Liver (tissue), 9 donors: ENCODE results near the gene SPATS2L. TPM values are rescaled to one million over a fixed set of nuclear protein-coding genes. Genes with fewer than 3 reads are reported as not detected.

Experiments used
- DNase-seq: peaks from one replicate; pipeline ENCODE4 v3.0.0-alpha.2; 2017; ENCODE audit warnings: low spot score
- H3K27ac ChIP-seq, 2 donors: one replicate each; pipeline ENCODE4 v1.7.0; 2013; ENCODE audit warnings: inconsistent platforms in 2 of 2, low read length in 2 of 2, control low read depth in 1 of 2, low read depth in 1 of 2, mild to moderate bottlenecking in 1 of 2
- H3K27me3 ChIP-seq, 4 donors: one replicate each; pipeline versions ENCODE4 v1.6.1 to v1.7.0; 2013; ENCODE audit warnings: low read length in 3 of 4, inconsistent platforms in 1 of 4, mild to moderate bottlenecking in 1 of 4, moderate library complexity in 1 of 4; ENCODE audit not compliant: control insufficient read depth in 4 of 4, insufficient read depth in 4 of 4
- H3K36me3 ChIP-seq, 4 donors: one replicate each; pipeline versions ENCODE4 v1.6.1 to v1.7.0; 2013; ENCODE audit warnings: low read length in 3 of 4, mild to moderate bottlenecking in 3 of 4, low read depth in 1 of 4, moderate library complexity in 1 of 4; ENCODE audit not compliant: control insufficient read depth in 4 of 4, insufficient read depth in 3 of 4
- H3K4me1 ChIP-seq, 4 donors: one replicate each; pipeline versions ENCODE4 v1.6.1 to v1.7.0; 2013; ENCODE audit warnings: low read length in 3 of 4, mild to moderate bottlenecking in 3 of 4, moderate library complexity in 1 of 4; ENCODE audit not compliant: control insufficient read depth in 4 of 4, insufficient read depth in 4 of 4
- H3K4me3 ChIP-seq, 3 donors: one replicate each; pipeline versions ENCODE4 v1.6.1 to v1.7.0; 2013; ENCODE audit warnings: low read length in 3 of 3, control low read depth in 1 of 3, low read depth in 1 of 3, mild to moderate bottlenecking in 1 of 3
- H3K9ac ChIP-seq, 2 donors: one replicate each; pipeline ENCODE4 v1.7.0; 2013; ENCODE audit warnings: low read length in 2 of 2, mild to moderate bottlenecking in 2 of 2, moderate library complexity in 2 of 2, control low read depth in 1 of 2, low read depth in 1 of 2
- H3K9me3 ChIP-seq, 4 donors: one replicate each; pipeline versions ENCODE4 v1.6.1 to v1.7.0; 2013; ENCODE audit warnings: low read length in 3 of 4; ENCODE audit not compliant: control insufficient read depth in 4 of 4
- EGR1 ChIP-seq, 2 donors: IDR thresholded peaks; 2 replicates each; pipeline ENCODE4 v1.6.1; 2016 to 2018; ENCODE audit warnings: antibody characterized with exemption in 2 of 2, low read depth in 2 of 2
- FOXA1 ChIP-seq: IDR thresholded peaks from 2 replicates; pipeline ENCODE4 v1.6.1; 2016; ENCODE audit warnings: antibody characterized with exemption
- FOXA2 ChIP-seq: IDR thresholded peaks from 2 replicates; pipeline ENCODE4 v1.6.1; 2016; ENCODE audit warnings: antibody characterized with exemption
- GABPA ChIP-seq, 2 donors: IDR thresholded peaks in 1 of 2; conservative IDR thresholded peaks in 1 of 2; 2 replicates each; pipeline ENCODE4 v1.6.1; 2016; ENCODE audit warnings: antibody characterized with exemption in 2 of 2, mild to moderate bottlenecking in 1 of 2, moderate library complexity in 1 of 2
- HNF4A ChIP-seq, 2 donors: conservative IDR thresholded peaks; 2 replicates each; pipeline ENCODE4 v1.6.1; 2016; ENCODE audit warnings: antibody characterized with exemption in 2 of 2, mild to moderate bottlenecking in 2 of 2
- HNF4G ChIP-seq: IDR thresholded peaks from 2 replicates; pipeline ENCODE4 v1.6.1; 2016; ENCODE audit warnings: antibody characterized with exemption
- JUND ChIP-seq, 2 donors: IDR thresholded peaks; 2 replicates each; pipeline ENCODE4 v1.6.1; 2016; ENCODE audit warnings: antibody characterized with exemption in 2 of 2
- MAX ChIP-seq: IDR thresholded peaks from 2 replicates; pipeline ENCODE4 v1.6.1; 2016; ENCODE audit warnings: antibody characterized with exemption
- NR2F2 ChIP-seq: IDR thresholded peaks from 2 replicates; pipeline ENCODE4 v1.6.1; 2016; ENCODE audit warnings: antibody characterized with exemption
- RAD21 ChIP-seq, 2 donors: IDR thresholded peaks; 2 replicates each; pipeline ENCODE4 v1.6.1; 2016; ENCODE audit warnings: antibody characterized with exemption in 2 of 2, mild to moderate bottlenecking in 2 of 2
- REST ChIP-seq: IDR thresholded peaks from 2 replicates; pipeline ENCODE4 v1.6.1; 2016; ENCODE audit warnings: antibody characterized with exemption, mild to moderate bottlenecking
- RXRA ChIP-seq, 2 donors: IDR thresholded peaks; 2 replicates each; pipeline ENCODE4 v1.6.1; 2017 to 2018; ENCODE audit warnings: antibody characterized with exemption in 2 of 2, mild to moderate bottlenecking in 1 of 2
- SP1 ChIP-seq: IDR thresholded peaks from 2 replicates; pipeline ENCODE4 v1.6.1; 2018; ENCODE audit warnings: antibody characterized with exemption, mild to moderate bottlenecking
- TAF1 ChIP-seq: conservative IDR thresholded peaks from 2 replicates; pipeline ENCODE4 v1.6.1; 2016; ENCODE audit warnings: antibody characterized with exemption, mild to moderate bottlenecking
- YY1 ChIP-seq: IDR thresholded peaks from 2 replicates; pipeline ENCODE4 v1.6.1; 2016; ENCODE audit warnings: antibody characterized with exemption, mild to moderate bottlenecking
- ZBTB33 ChIP-seq: IDR thresholded peaks from 2 replicates; pipeline ENCODE4 v1.6.1; 2016; ENCODE audit warnings: antibody characterized with exemption
- WGBS: extraction: QIAGEN DNeasy Blood & Tissue Kit; methylation state at CpG from one replicate; pipeline ENCODE4 v1.1.7; 2013; 5-methylcytosine and 5-hydroxymethylcytosine counted together
- polyA plus RNA-seq, 2 donors: library from polyadenylated mRNA; stranded (reverse) in 1 of 2; unstranded in 1 of 2; fragments of 200-250 nt in 1 of 2; fragments of >200 nt in 1 of 2; fragmentation: Nextera tagmentation in 1 of 2; extraction: Ambion mirVana in 1 of 2; gene quantifications; one replicate each; pipeline versions ENCODE4 v1.2.1 to v1.2.3, GENCODE V29; 2013 to 2015
- total RNA-seq, 2 donors: library from RNA; depleted of rRNA; stranded (reverse); fragments of >200 nt; gene quantifications; one replicate each; pipeline ENCODE4 v1.2.3, GENCODE V29; 2014
- TF ChIP-seq, protein P1 (sequence below): IDR thresholded peaks from 2 replicates; pipeline ENCODE4 v1.6.1; 2016; ENCODE audit warnings: antibody characterized with exemption
- TF ChIP-seq, protein P2 (sequence below): fragments of 150-350 bp; IDR thresholded peaks from 2 replicates; pipeline ENCODE4 v1.5.1; 2017; ENCODE audit warnings: improper control_type of control experiment, low read depth, low read length; ENCODE audit not compliant: missing input control
- donor health status: healthy.
- donor health status: healthy.
- donor health status: healthy.
- donor health status: healthy.
- donor health status: healthy.

The SPATS2L gene
- total and polyA plus RNA-seq, 4 donors = 31.4 to 49.9 (median 42.4) TPM

DNA sequence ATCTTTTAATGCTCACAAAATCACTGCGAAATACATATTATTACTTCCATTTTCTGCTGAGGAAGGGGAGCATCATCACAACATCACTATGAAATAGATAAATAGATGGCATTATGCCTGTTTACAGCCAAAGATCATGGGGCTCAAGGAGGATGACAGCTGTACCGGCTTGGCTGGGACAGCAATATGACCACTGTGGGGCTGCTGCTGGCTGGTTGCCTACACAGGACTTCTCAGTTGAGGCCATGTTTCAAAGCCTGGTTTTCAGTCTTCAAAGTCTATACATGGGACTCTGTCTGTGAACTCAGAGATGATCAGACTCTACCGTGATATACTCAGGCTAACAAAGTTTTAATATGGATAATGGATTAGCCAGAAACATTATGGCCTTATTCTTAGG lies 58.7 kb downstream of the SPATS2L start:
- Histone ChIP-seq H3K4me3 (no peak overlapping the region), H3K27ac (peak overlapping the region in 1 of 2 donors; percentile 3), H3K9me3 (no peaks in the 10 kb centered on the region), H3K4me1 (peaks cover 4 to 31% (median 20%) of the 10 kb centered on the region in 4 donors), H3K36me3 (no peaks in the 10 kb centered on the region), H3K27me3 (no peaks in the 10 kb centered on the region), H3K9ac (no peak overlapping the region)
- no peak for DNase-seq
- TF ChIP-seq FOXA2 = no peak
- TF ChIP-seq TAF1 = no peak
- TF ChIP-seq HNF4A (conservative IDR thresholded peaks at IDR 0.05) = no peak
- TF ChIP-seq YY1 = no peak
- no peak for TF ChIP-seq RXRA (IDR thresholded peaks at IDR 0.05)
- TF ChIP-seq JUND (IDR thresholded peaks at IDR 0.05) = no peak
- TF ChIP-seq RAD21 (IDR thresholded peaks at IDR 0.05) = no peak
- TF ChIP-seq REST = no peak
- 61% methylated on average over 3 of the region's 3 CpGs for WGBS

DNA sequence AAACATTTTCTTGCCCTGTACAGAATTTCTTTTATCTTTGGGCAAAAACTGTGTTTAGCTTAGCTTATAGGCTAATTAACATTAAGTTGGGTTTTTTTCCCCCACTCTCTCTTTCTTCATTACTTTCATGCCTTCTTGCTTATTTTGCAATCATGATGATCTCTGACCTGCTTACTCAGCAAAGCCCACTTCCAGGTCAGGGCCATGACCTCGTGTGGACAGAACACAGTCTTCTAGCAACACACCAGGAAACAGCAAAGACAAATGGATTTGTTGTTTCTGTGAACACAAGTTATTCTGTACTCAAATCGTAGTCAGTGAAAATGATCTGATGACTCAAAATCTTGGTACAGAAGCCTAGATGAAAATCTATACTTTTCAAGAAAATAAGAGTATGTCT lies 60.7 kb downstream of the SPATS2L start:
- H3K9ac ChIP-seq = no peak overlapping the region
- peak overlapping the region; percentile 48 to 52 for H3K27ac ChIP-seq
- no peaks in the 10 kb centered on the region for H3K9me3 ChIP-seq
- peaks cover 5 to 37% (median 23%) of the 10 kb centered on the region in 4 donors for H3K4me1 ChIP-seq
- TF ChIP-seq FOXA1 = peak; percentile 56
- TF ChIP-seq, protein P1, sequence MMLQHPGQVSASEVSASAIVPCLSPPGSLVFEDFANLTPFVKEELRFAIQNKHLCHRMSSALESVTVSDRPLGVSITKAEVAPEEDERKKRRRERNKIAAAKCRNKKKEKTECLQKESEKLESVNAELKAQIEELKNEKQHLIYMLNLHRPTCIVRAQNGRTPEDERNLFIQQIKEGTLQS = peak; percentile 51
- TF ChIP-seq TAF1 = no peak
- TF ChIP-seq HNF4A (conservative IDR thresholded peaks at IDR 0.05) = peak; percentile 82 to 86
- peak in 1 of 2 donors; percentile 33 for TF ChIP-seq EGR1 (IDR thresholded peaks at IDR 0.05; ENCODE audit: low read depth in 2 of 2)
- TF ChIP-seq YY1 = peak; percentile 60
- peak in 1 of 2 donors; percentile 33 for TF ChIP-seq GABPA (IDR thresholded peaks at IDR 0.05 in 1 of 2, conservative IDR thresholded peaks at IDR 0.05 in 1 of 2)
- TF ChIP-seq RXRA (IDR thresholded peaks at IDR 0.05) = peak; percentile 90 to 92
- TF ChIP-seq JUND (IDR thresholded peaks at IDR 0.05) = peak; percentile 78 to 90
- peak; percentile 50 for TF ChIP-seq REST
- peak; percentile 42 for TF ChIP-seq HNF4G
- peak; percentile 72 for TF ChIP-seq SP1
- TF ChIP-seq, protein P2, sequence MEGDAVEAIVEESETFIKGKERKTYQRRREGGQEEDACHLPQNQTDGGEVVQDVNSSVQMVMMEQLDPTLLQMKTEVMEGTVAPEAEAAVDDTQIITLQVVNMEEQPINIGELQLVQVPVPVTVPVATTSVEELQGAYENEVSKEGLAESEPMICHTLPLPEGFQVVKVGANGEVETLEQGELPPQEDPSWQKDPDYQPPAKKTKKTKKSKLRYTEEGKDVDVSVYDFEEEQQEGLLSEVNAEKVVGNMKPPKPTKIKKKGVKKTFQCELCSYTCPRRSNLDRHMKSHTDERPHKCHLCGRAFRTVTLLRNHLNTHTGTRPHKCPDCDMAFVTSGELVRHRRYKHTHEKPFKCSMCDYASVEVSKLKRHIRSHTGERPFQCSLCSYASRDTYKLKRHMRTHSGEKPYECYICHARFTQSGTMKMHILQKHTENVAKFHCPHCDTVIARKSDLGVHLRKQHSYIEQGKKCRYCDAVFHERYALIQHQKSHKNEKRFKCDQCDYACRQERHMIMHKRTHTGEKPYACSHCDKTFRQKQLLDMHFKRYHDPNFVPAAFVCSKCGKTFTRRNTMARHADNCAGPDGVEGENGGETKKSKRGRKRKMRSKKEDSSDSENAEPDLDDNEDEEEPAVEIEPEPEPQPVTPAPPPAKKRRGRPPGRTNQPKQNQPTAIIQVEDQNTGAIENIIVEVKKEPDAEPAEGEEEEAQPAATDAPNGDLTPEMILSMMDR = no peak
- peak; percentile 66 for TF ChIP-seq FOXA2
- TF ChIP-seq ZBTB33 = peak; percentile 36
- peak; percentile 50 to 66 for TF ChIP-seq RAD21 (IDR thresholded peaks at IDR 0.05)
- TF ChIP-seq NR2F2 = peak; percentile 100
- TF ChIP-seq MAX = peak; percentile 67
- DNase-seq = no peak
- no peaks in the 10 kb centered on the region for H3K36me3 ChIP-seq
- 15% methylated on average over 2 of the region's 2 CpGs for WGBS
- no peak overlapping the region for H3K4me3 ChIP-seq
- no peaks in the 10 kb centered on the region for H3K27me3 ChIP-seq
